ENCODE measurements around the gene KCTD18.

KCTD18 gene

DNA sequence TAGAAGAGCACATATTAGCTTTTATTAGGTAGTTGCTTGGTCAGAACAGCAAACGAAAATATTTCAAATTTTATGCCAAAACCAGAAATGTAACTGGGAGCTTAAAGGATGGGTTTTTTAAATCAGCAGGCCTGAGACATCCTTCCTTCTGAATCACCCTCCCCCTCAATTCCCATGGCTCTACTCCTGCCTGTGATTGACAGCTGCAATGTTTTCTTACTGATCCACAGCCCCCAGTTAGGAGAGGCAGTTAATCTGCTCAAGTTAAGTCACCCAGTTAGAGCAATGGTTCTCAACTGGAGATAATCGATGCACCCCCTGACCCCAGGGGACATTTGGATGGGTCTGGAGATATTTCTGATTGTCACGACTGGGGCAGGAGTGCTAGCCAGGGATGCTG lies 24.9 kb downstream of the KCTD18 start:
- no peak for DNase-seq (ENCODE audit: low spot score)

DNA sequence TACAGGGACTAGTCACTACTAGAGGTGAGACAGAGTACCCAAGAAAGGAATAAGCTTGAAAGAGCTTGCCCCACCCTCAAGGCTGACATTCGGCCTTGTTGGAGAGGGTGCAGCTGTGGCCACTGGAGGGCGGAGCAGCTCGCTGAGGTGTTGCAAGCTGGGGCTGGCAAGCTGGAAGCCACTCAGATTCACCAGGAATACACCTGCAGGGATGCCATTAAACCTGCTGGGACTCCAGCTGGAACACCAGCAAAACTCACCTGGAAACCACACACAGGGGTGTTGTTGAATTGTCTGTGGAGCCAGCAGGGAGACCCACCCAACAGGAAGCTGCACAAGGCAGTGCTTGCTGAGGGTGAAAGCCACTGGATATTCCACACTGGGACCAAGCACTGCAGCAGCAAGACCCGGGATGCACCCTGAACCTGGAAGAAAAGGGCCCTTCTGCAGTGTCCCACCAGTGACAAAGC lies 26.1 kb downstream of the KCTD18 start:
- no peak for DNase-seq (ENCODE audit: low spot score)

DNA sequence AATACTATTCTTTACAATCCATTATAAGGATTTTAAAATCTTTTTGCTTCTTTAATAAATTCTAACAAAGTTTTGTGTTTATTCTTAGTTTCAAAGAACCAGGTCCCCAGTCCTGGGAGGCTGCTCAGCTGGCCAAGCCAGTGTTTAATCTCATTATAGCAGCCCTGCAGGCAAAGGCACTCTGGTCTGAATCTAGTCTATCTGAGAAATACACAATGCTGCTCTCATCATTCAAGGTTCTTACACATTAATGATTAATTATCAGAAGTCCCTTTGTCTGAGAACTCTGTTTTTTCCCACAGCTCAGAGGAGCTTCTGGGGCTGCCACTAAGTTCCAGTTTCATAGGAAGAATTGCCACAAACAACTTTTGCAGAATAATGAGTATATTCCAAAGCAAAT lies 27.7 kb downstream of the KCTD18 start:
- no peak for DNase-seq (ENCODE audit: low spot score)

DNA sequence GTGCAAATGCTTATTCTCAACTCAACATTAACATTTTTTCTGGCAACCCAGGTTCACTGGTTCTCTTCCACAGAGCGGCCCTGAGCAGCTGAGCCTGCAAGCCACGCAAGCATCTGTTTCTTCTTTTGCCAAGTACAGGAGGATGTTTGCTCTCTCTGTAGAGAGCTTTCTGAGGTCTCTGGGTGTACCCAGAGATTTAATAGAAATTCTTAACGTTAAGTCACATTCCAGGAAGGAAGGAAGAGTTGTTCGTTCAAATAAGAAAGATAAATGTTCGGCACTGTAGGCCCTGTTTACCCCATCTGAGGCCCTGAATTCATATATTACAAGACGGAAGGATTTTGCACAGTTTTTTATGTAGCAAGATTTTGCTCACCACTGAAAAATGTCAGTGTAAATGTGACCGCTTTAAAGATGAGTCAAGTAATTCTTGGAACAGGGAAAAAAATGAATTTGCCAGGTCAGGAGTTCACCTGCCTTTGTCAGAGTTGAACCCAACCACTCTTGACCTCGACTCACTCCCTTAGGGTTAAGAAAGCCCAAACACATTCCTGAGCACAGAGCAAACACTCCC lies 30.1 kb downstream of the KCTD18 start:
- no peak for DNase-seq (ENCODE audit: low spot score)

DNA sequence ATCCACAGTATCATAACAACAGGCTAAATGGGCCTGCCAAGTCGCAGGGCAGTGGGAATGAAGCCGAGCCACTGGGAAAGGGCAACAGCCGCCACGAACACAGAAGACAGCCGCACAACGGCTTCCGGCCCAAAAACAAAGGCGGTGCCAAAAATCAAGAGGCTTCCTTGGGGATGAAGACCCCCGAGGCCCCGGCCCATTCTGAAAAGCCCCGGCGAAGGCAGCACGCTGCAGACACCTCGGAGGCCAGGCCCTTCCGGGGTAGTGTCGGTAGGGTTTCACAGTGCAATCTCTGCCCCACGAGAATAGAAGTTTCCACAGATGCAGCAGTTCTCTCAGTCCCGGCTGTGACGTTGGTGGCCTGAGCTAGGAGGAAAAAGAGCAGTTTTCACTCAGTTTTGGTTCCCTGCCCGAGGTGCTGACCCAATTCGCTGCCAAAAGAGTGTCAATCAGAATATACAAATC lies 32.2 kb downstream of the KCTD18 start:
- no peak for DNase-seq (ENCODE audit: low spot score)

DNA sequence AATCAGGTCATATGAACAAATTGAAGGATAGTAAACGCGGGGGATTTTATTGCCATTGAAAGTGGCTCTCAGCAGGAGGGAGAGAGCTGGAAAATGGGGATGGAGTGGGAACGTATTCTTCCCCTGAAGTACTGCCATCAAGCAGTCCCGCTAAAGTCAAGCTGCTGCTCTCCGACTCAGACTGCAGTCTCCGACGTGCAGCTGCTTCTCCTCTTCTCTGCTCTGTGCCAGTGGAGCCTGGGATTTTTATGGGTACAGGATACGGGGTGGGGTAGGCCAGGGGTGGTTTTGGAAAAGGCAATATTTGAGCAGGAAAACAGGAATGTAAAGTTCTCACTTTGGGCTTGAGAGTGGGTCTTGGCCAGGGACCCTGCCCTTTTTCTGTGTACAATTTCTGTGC lies 33.0 kb downstream of the KCTD18 start:
- no peak for DNase-seq (ENCODE audit: low spot score)

DNA sequence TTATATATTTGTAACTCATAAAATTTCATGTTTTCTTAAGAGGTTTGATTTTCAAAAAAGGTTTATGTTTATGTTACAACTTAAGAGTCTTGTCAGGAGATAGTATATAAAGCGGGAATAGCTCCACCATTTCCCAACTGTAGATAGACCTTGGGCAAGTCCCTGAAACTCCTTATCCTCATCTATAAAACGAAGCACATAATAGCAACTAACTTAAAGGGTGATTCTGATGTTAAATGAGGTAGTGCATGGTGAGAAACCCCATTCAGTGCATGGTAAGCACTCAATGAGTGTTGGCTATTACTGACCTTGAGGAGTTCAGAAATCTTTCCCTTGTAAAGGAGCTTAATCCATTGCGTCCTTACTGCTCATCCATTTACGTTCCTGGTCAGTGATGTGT lies 34.1 kb downstream of the KCTD18 start:
- DNase-seq (ENCODE audit: low spot score), result no peak

DNA sequence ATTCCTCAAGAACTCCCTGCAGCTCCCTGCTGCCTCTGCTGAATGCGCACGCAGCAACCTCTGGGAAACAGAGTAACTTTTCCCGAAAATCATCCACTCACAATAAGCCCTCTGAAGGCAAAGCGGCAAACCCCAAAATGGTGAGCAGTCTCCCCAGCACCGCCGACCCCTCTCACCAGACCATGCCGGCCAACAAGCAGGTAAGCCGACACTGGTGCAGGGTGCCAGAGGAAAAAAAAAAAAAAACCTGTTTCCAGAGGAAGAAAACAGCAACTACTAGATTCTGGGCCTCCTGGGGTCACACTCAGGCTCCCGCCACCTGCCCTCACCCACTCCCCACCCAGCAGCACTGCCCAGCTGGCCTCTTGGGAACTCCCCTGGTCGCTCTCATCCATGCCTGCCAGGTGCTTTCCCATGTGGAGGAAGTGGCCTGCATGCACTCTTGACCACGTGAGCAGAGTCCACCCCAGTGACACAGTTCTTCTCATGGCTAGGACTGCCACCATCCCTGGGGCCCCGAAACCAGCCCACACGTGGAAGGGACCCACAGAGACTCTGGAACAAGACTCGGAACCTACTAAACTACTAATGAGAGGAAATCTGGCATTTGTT lies 36.9 kb downstream of the KCTD18 start:
- DNase-seq (ENCODE audit: low spot score), result no peak

DNA sequence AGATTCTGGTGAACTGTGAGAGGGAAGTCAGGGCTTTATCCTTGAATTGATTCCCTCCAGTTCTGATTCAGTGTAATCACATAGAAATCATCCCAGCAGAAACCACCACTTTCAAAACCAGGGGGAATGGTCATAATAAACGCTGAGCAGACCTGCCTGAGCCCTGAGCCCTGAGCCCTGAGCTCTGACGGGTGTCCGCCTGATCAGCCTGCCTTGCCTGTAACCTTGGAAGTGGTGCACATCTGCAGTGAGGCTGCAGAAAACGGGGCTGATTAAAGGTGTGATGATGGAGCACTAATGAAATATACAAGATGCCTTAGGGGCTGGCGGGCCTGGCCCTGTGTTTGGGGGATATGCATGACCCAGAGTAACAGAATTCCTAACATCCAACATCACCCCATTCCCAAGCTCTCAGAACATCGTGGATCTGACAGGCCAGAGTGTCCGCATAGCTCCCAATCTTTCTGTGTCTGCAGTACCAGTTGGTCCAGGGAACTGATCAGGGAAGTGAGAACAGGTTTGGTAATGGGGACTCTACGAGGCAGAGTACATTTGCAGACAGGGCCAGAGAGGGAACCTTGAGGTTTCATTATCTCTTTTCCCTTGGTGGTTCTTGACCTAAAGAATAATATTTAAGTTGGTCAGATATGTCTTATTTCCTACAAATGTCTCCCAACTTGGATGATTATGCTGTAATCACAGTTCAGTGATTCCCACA lies 37.8 kb downstream of the KCTD18 start:
- DNase-seq (ENCODE audit: low spot score), result no peak

DNA sequence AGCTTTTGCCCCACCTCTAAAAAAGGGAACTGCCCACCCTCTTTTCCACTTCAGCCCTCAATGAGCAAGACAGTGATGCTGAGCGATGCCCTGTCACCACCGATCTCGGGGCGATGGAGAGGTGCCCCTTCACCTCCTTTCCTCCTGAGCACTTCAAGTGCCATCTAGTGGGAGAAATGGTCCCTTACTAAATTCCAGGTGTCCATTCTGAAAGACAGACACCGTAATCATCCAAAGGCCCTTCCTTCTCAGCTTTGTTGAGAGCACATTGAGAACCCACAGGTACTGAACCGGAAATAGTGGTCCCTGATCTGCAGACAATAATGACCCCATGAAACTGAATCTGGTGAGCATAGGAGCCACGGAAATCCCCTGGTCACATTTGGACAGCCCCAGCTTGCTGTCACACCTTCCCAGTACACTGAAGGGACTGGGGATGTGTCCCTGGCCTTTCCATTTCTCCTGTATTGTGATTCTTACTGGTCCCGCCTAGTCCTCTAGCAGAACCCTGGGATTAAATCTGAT lies 38.5 kb downstream of the KCTD18 start:
- peak; percentile 57 for DNase-seq (ENCODE audit: low spot score)

DNA sequence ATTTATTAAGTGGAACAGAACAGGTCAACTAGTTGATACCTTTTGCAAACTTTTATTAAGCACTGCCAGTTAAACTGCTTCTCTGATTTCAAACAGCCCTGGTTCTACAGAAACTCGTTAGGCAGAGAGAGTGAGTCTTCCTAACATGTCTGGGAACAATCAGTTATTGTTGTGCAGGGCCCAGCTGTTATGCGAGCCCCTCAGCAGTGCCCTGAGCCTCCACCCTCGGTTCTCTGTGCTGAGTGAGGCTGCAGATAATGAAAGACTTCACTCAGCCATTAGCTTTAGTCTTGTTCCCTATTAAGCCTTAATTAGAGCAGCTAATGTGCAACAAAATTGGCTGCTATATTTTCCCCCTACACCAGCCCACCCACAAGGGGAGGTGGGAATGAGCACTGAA lies 39.6 kb downstream of the KCTD18 start:
- DNase-seq (ENCODE audit: low spot score), result no peak

DNA sequence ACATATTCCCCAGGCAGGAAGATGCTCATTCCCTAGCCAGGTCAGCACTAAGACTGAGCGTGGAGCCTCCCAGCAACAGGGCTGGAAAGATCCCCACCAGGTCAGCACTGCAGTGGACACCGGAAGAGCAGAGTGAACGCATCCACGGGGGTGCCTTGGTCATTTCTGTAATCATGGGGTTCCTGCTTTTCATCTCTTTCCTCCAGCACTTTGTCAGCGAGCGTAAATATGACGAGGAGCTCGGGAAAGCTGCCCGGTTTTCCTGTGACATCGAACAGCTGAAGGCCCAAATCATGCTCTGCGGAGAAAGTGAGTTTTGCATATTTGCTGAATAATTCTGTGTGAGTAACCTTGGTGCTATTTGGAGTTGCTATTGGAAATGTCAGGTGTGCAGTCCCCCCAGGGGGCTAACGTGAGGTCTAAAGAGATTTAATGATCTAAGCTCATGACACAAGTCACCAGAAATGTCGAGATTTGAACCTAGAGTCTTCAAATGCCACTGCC lies 40.1 kb downstream of the KCTD18 start:
- DNase-seq (ENCODE audit: low spot score), result no peak

DNA sequence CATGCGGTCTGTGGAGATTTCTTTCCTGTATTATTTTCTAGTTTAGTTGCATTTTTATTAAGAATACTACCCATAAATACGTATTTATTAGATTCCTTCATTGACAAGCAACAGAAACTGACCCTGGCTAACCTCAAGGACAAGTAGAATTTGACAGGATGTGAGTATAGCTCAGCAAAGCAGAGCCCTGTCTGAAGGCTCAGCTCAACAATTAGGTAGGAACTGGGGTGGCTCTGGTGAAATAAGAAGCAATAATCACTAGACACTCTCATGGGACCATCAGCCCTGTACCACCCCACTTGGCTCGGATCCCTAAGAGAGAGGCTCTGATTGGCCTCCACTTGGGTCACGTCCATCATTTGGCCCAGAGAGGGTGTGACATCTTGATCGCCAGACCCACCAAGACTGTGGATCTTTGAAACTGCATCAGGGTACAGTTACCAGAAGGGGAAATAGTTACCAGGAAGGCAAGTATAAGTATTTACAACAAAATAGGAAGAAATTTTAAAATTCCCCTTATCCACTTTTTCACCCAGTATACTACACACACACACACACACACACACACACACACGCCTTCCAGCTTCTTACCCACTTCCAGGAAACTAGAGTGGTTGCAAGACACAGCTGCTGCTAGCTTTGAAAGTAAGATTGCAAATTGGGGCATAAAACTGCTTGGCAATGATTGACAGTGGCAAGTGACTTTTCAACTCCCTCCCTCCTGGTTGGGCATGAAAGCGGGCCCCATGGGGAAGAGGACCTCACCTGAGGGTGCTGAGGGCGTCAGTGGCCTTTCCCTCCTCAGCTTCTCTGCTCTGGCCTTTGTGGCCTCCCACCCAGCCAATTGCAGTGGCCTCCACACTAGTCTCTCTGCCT lies 41.8 kb downstream of the KCTD18 start:
- peak; percentile 51 for DNase-seq (ENCODE audit: low spot score)

DNA sequence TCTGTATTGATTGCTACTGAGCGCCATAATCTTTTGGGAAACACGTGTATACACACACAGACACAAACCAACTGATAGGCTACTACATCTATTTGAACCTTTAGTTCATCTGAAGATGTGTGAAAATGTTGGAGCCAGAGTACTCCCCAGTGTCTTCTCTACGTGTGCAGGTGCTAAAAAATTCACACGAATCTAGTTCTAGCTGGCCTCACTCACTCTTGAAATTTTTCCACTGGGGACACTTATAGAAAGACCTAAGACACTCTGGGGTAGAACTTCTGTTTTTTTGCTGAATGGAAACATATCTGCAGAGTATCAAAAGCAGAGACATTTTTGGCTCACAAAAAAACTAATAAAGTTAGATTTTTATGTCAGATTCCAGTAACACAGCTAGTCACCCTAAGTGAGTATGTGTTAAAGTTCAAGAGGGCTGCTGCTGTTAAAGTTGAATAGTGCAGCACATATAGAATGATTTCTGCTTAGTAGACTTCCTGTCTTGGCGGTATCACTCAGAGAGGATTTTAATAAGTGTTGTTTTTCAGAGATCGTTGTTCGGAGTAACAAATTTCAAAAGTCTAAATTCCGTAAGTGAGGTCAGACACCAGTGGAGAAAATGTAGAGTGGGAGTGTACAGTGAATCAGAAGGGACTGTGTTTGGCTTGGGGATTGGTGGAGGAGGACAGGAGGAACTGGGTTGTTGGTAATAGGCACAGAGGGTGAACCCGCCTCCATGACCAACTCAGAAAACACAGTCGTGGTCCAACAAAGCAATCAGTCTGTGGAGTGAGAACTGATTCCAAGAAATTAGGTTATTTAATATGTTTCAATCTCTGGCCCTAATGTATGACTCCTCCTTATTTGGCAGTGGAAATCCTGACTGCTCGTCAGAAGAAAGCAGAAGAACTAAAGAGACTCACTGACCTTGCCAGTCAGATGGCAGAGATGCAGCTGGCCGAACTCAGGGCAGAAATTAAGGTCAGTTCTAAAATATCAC lies 43.1 kb downstream of the KCTD18 start:
- peak; percentile 60 for DNase-seq (ENCODE audit: low spot score)

DNA sequence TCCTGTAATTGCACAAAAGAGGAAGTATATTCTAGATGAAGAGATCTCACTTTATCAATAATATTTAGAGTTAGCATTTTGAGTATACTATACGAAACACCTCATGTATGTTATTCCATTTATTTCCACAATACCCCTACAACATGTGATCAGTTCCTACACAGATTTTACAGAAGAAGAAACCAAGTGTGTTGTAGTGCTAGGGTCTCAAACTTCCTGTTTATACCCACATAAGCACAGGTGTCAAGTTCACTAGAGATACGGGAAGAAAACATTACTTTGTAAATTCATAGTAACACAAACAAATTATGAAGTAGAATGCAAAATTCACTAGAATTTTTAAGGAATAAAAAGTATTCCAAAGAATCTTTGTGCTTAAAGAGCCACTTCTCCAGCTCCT lies 46.4 kb downstream of the KCTD18 start:
- DNase-seq (ENCODE audit: low spot score), result no peak

DNA sequence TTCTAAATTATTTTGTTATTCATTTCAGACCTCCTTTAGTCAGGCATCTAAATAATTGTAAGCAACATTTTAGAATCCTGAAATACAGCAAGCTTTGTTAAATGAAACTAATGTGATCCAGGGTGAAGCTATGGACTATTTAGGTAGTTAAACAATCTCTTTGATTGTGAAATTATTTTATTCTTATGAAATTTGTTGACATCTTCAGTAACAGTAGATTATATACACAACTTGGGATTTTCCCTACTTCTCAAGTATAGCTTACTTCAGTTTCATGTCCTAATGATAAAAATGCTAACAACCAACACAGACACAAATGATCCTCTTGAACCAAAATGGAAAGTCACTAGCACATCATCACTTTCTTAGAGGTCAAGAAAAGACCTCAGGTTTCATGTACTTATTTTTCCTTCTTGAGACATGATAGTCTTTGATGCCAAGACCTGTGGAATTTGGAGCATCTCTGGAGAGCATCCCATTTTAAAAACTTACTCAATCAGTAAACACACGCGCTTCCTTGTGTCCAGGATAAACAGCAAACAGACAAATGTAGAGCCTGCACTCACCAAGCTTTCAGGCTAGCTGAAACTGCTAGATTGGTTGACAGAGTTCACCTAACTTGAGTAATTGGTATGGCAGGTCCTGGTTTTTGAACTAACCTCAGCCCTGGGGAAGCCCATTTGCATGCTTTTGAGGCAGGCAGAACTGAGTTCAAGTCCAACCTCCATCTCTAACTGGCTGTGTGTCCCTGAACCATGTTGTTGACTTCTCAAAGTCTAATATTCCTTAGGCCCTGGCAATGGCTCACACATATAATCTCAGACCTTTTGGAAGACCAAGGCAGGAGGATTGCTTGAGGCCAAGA lies 47.8 kb downstream of the KCTD18 start:
- no peak for DNase-seq (ENCODE audit: low spot score)

DNA sequence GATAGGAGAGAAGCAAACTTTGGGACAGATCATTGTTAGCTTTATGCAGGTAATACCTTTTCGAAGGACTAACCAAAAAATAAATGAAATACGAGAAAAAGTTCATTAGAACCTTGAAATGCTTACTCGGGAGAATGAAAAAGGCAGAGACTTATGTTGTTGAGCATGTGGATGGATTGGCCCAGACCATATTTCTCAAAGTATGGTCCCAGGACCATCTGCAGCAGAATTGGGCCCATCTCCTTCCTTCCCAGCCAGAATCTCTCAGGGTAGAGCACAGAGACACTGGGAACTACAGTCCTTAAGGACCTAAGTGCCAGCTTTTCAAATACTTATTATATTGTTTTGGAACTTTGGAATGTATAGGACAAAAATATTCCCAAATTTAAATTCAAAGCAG lies 50.8 kb downstream of the KCTD18 start:
- DNase-seq (ENCODE audit: low spot score), result no peak

DNA sequence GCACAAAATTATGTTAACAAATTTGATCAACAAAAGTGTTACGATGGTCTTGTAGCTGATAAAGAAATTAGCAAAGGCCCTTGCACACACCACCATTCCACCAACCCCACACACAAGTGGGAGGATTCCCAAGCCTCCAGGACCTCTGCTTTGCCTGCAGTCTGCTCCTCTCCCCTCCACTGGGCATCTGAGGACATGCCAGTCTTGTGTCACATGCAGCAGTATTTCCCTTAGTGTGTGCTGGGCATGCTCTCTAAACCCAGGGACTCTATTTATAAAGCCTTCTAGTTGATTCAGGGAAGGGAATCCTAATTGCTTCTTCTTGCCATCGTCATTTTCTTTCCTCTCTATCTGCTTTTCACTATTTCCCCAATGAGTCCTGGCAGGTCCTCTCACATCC lies 53.3 kb downstream of the KCTD18 start:
- no peak for DNase-seq (ENCODE audit: low spot score)

DNA sequence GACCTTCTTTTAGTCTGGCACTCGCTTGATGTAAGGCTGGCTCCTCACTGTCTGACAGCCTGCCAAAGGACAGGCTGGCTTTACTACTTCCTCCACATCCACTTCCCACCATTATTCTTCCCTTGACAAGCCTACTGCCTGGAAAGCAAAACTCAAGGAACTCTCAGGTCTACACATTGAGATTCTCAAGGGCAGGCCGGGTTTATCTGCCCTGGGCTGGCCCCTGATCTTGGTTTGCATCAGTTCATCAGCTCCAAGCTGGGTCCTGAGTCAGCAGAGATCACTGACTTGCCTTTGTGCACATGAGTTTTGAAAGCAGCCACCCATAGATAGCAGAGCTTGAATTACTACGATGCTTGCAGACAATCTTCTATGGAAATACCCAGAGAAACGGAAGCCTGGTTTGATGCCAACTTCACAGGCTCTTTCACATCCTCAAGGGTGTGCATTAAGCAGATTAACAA lies 53.9 kb downstream of the KCTD18 start:
- no peak for DNase-seq (ENCODE audit: low spot score)
